A549 (cell line): Measurements from ENCODE around the gene SAMD13. TPM values are rescaled to one million over a fixed set of nuclear protein-coding genes. Genes with fewer than 3 reads are reported as not detected.

Source experiments
- ATAC-seq, 2 experiments: fragments of 200-7000 bp in 1 of 2; fragments of >200 bp in 1 of 2; cut with Nextera tagmentation in 1 of 2; cut with Tn5 transposase in 1 of 2; 3 replicates each; pipeline versions ENCODE4 v1.8.0 to v1.9.1; 2018 to 2020; ENCODE audit warnings: mild to moderate bottlenecking in 1 of 2, moderate library complexity in 1 of 2
- CTCF ChIA-PET: fragments of 300-600 bp; sonication (Branson Sonifier 250); formaldehyde crosslinking; extraction: SDS; loops from one replicate; lab custom pipeline; 2021; ENCODE audit warnings: antibody characterized with exemption, inconsistent platforms; lab: Yijun Ruan, JAX
- POLR2A ChIA-PET: fragments of 350-600 bp; formaldehyde crosslinking; extraction: SDS; loops from one replicate; lab custom pipeline; 2021; ENCODE audit warnings: antibody characterized with exemption, inconsistent platforms; lab: Yijun Ruan, JAX
- DNase-seq, 2 experiments: peaks; one replicate each; pipeline versions ENCODE4 v3.0.0 to v3.0.0-alpha.2; 2011 to 2016; ENCODE audit warnings: low read depth in 1 of 2, low spot score in 1 of 2
- FAIRE-seq: peaks from 2 replicates; lab custom pipeline; 2011; peaks lifted over from hg19 to GRCh38; lab: Jason Lieb, UNC
- H3K27ac ChIP-seq, 2 experiments: fragments of >200 bp; sonication (Bioruptor Twin); formaldehyde crosslinking; 3 replicates each; pipeline ENCODE4 v1.5.1; 2016 to 2017
- H3K4me1 ChIP-seq: fragments of >200 bp; sonication (Bioruptor Twin); formaldehyde crosslinking; 3 replicates; pipeline ENCODE4 v1.6.1; 2016
- H3K4me2 ChIP-seq: fragments of >200 bp; sonication (Bioruptor Twin); formaldehyde crosslinking; 3 replicates; pipeline ENCODE4 v1.6.1; 2016
- H3K4me3 ChIP-seq: fragments of >200 bp; sonication (Bioruptor Twin); formaldehyde crosslinking; 3 replicates; pipeline ENCODE4 v1.5.1; 2016
- H3K9me3 ChIP-seq: fragments of >200 bp; sonication (Bioruptor Twin); formaldehyde crosslinking; 3 replicates; pipeline ENCODE4 v1.6.1; 2016
- BHLHE40 ChIP-seq: IDR thresholded peaks from 2 replicates; pipeline ENCODE4 v1.6.1; 2012; ENCODE audit warnings: low read depth, low read length, inconsistent platforms
- CHD2 ChIP-seq: fragments of 150-350 bp; IDR thresholded peaks from 2 replicates; pipeline ENCODE4 v1.6.1; 2014; ENCODE audit warnings: low read length; ENCODE audit not compliant: partially characterized antibody
- E2F6 ChIP-seq: IDR thresholded peaks from 2 replicates; pipeline ENCODE4 v1.6.1; 2012; ENCODE audit warnings: low read depth, borderline replicate concordance
- EHMT2 ChIP-seq: fragments of 200-600 bp; sonication (generic); IDR thresholded peaks from 2 replicates; pipeline ENCODE4 v1.6.1; 2016; ENCODE audit warnings: antibody characterized with exemption, low read depth, mild to moderate bottlenecking, moderate library complexity
- EP300 ChIP-seq, 2 experiments: fragments of >200 bp; sonication (Bioruptor Twin); formaldehyde crosslinking; IDR thresholded peaks; 2 replicates in 1 of 2; 3 replicates in 1 of 2; pipeline ENCODE4 v1.6.1; 2016 to 2017
- FOSL2 ChIP-seq, 2 experiments: fragments of 450-650 bp in 1 of 2; fragments of >200 bp in 1 of 2; sonication (Bioruptor Twin) in 1 of 2; formaldehyde crosslinking; IDR thresholded peaks; 2 replicates each; pipeline versions ENCODE4 v1.5.0 to v1.6.1; 2016 to 2020; ENCODE audit warnings: mild to moderate bottlenecking in 1 of 2, moderate library complexity in 1 of 2
- HEYL ChIP-seq: fragments of 250-450 bp; sonication (Bioruptor Pico); IDR thresholded peaks from 2 replicates; pipeline ENCODE4 v1.8.0; 2021; ENCODE audit warnings: mild to moderate bottlenecking, moderate library complexity
- HMGXB4 ChIP-seq: fragments of 250-450 bp; sonication (Bioruptor Pico); IDR thresholded peaks from 2 replicates; pipeline ENCODE4 v1.5.0; 2021; ENCODE audit warnings: mild to moderate bottlenecking, moderate library complexity, borderline replicate concordance
- HOXA7 ChIP-seq: fragments of 250-450 bp; sonication (Bioruptor Pico); IDR thresholded peaks from 2 replicates; pipeline ENCODE4 v1.5.0; 2020; ENCODE audit warnings: mild to moderate bottlenecking, moderate library complexity
- HOXB13 ChIP-seq: fragments of 250-450 bp; sonication (Bioruptor Pico); IDR thresholded peaks from 2 replicates; pipeline ENCODE4 v1.5.0; 2020; ENCODE audit warnings: low read depth, mild to moderate bottlenecking, moderate library complexity
- HOXB5 ChIP-seq: fragments of 250-450 bp; sonication (Bioruptor Pico); IDR thresholded peaks from 2 replicates; pipeline ENCODE4 v1.5.0; 2020; ENCODE audit warnings: mild to moderate bottlenecking, moderate library complexity
- JUNB ChIP-seq: fragments of >200 bp; sonication (Bioruptor Twin); formaldehyde crosslinking; IDR thresholded peaks from 2 replicates; pipeline ENCODE4 v1.6.1; 2016
- KDM1A ChIP-seq: fragments of 200-600 bp; sonication (generic); IDR thresholded peaks from 2 replicates; pipeline ENCODE4 v1.6.1; 2016; ENCODE audit warnings: low read depth, mild to moderate bottlenecking
- KDM5A ChIP-seq: fragments of 200-600 bp; sonication (generic); IDR thresholded peaks from 2 replicates; pipeline ENCODE4 v1.6.1; 2016; ENCODE audit warnings: antibody characterized with exemption, mild to moderate bottlenecking
- MYC ChIP-seq: IDR thresholded peaks from 2 replicates; pipeline ENCODE4 v1.6.1; 2012; ENCODE audit warnings: mild to moderate bottlenecking, inconsistent platforms, low read length, improper control_type of control experiment, borderline replicate concordance
- NFE2L2 ChIP-seq: fragments of 150-350 bp; conservative IDR thresholded peaks from 2 replicates; pipeline ENCODE4 v1.6.1; 2014; ENCODE audit warnings: low read length
- NR3C1 ChIP-seq: fragments of >200 bp; sonication (Bioruptor Twin); formaldehyde crosslinking; IDR thresholded peaks from 3 replicates; pipeline ENCODE4 v1.6.1; 2017
- RARB ChIP-seq: fragments of 250-450 bp; sonication (Bioruptor Pico); IDR thresholded peaks from 2 replicates; pipeline ENCODE4 v1.8.0; 2021; ENCODE audit warnings: mild to moderate bottlenecking, moderate library complexity
- RFX5 ChIP-seq: fragments of 450-650 bp; IDR thresholded peaks from 2 replicates; pipeline ENCODE4 v1.7.1; 2014; ENCODE audit warnings: antibody characterized with exemption, mild to moderate bottlenecking, moderate library complexity
- ZNF302 ChIP-seq: fragments of 250-450 bp; sonication (Bioruptor Pico); IDR thresholded peaks from 2 replicates; pipeline ENCODE4 v1.9.0; 2021; ENCODE audit warnings: inconsistent platforms, mild to moderate bottlenecking, moderate library complexity
- WGBS: methylation state at CpG from one replicate; pipeline ENCODE4 v1.1.6; 2017; ENCODE audit errors: missing lambda C conversion rate; 5-methylcytosine and 5-hydroxymethylcytosine counted together
- polyA plus RNA-seq, 4 experiments: library from polyadenylated mRNA; depleted of rRNA in 3 of 4; stranded (reverse); fragments of >200 nt; fragmentation: RNase III in 1 of 4; extraction: RNeasy Plus Mini Kit Qiagen cat#74134 plus additional on column Dnase treatment in 1 of 4; gene quantifications; 2 replicates in 3 of 4; 3 replicates in 1 of 4; pipeline ENCODE4 v1.2.3, GENCODE V29; 2011 to 2017
- TF ChIP-seq, protein P1 (sequence below): fragments of >200 bp; sonication (Bioruptor Twin); formaldehyde crosslinking; IDR thresholded peaks from 3 replicates; pipeline ENCODE4 v1.5.1; 2016
- TF ChIP-seq, protein P2 (sequence below): IDR thresholded peaks from 2 replicates; pipeline ENCODE4 v1.6.1; 2012
- TF ChIP-seq, protein P3 (sequence below): IDR thresholded peaks from 2 replicates; pipeline ENCODE4 v1.6.1; 2012

The SAMD13 gene
- polyA plus RNA-seq, 2 of the 4 experiments (the other 2 are of a cell fraction): 0.59 to 2.4 TPM

- DNase-seq (no peak), FAIRE-seq (no peak), ATAC-seq (no peak)
- H3K4me3 ChIP-seq: peak overlapping the region; percentile 42
- peak overlapping the region; percentile 76 for H3K4me2 ChIP-seq
- 0% methylated on average over 6 of the region's 6 CpGs for WGBS
- ChIA-PET CTCF (interaction anchor here (1.2 to 1.4 kb wide), 3 partner anchors 37 to 634 kb away, joined by 4 to 5 read pairs (median 4); no protein-coding TSS in a partner anchor), POLR2A (interaction anchor here (1.5 kb wide), 1 partner anchor 54 kb away, joined by 9 read pairs; no protein-coding TSS in a partner anchor)
- no peaks in the 10 kb centered on the region for H3K9me3 ChIP-seq
- peaks cover 31% of the 10 kb centered on the region for H3K4me1 ChIP-seq
- TF ChIP-seq, protein P1, sequence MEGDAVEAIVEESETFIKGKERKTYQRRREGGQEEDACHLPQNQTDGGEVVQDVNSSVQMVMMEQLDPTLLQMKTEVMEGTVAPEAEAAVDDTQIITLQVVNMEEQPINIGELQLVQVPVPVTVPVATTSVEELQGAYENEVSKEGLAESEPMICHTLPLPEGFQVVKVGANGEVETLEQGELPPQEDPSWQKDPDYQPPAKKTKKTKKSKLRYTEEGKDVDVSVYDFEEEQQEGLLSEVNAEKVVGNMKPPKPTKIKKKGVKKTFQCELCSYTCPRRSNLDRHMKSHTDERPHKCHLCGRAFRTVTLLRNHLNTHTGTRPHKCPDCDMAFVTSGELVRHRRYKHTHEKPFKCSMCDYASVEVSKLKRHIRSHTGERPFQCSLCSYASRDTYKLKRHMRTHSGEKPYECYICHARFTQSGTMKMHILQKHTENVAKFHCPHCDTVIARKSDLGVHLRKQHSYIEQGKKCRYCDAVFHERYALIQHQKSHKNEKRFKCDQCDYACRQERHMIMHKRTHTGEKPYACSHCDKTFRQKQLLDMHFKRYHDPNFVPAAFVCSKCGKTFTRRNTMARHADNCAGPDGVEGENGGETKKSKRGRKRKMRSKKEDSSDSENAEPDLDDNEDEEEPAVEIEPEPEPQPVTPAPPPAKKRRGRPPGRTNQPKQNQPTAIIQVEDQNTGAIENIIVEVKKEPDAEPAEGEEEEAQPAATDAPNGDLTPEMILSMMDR: no peak
- TF ChIP-seq HOXA7 (CRISPR knock-in tag) (no peak), NFE2L2 (no peak), NR3C1 (no peak), E2F6 (no peak), KDM5A (no peak), HOXB13 (CRISPR knock-in tag) (no peak), ZNF302 (CRISPR knock-in tag) (no peak), KDM1A (no peak)
- TF ChIP-seq, protein P2, sequence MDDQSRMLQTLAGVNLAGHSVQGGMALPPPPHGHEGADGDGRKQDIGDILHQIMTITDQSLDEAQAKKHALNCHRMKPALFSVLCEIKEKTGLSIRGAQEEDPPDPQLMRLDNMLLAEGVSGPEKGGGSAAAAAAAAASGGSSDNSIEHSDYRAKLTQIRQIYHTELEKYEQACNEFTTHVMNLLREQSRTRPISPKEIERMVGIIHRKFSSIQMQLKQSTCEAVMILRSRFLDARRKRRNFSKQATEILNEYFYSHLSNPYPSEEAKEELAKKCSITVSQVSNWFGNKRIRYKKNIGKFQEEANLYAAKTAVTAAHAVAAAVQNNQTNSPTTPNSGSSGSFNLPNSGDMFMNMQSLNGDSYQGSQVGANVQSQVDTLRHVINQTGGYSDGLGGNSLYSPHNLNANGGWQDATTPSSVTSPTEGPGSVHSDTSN: no peak
- peak overlapping the region; percentile 67 to 78 for H3K27ac ChIP-seq
These were observed 377 bp downstream of the SAMD13 start for GRCh38 chr1:84301785-84302385.

- 19% methylated on average over 3 of the region's 3 CpGs for WGBS
- H3K27ac ChIP-seq: peak overlapping the region; percentile 67 to 78
- no peak for FAIRE-seq
- H3K4me2 ChIP-seq: peak overlapping the region; percentile 76
- ChIA-PET POLR2A (interaction anchor here (1.5 kb wide), 1 partner anchor 56 kb away, joined by 9 read pairs; no protein-coding TSS in a partner anchor), CTCF (interaction anchor here (1.6 kb wide), 1 partner anchor 46 kb away, joined by 4 read pairs; no protein-coding TSS in a partner anchor)
- DNase-seq: no peak
- TF ChIP-seq FOSL2 (IDR thresholded peaks at IDR 0.05) (no peak), FOSL2 (CRISPR knock-in tag; IDR thresholded peaks at IDR 0.05) (no peak), EHMT2 (no peak), RARB (CRISPR knock-in tag) (no peak), KDM5A (no peak), MYC (no peak), JUNB (no peak), HMGXB4 (CRISPR knock-in tag) (no peak)
- H3K4me1 ChIP-seq: peaks cover 27% of the 10 kb centered on the region
- H3K4me3 ChIP-seq: peak overlapping the region; percentile 42
- no peak for ATAC-seq
- no peaks in the 10 kb centered on the region for H3K9me3 ChIP-seq
These were observed 1.9 kb downstream of the SAMD13 start for GRCh38 chr1:84303314-84303830.

GRCh38 chr1:84307398-84307797 is 5.9 kb downstream of the SAMD13 start:
- H3K4me1 ChIP-seq: 0 out of 3 replicates have a peak, but pooled peaks cover 5% of the 10 kb centered on the region
- H3K9me3 ChIP-seq: no peaks in the 10 kb centered on the region
- H3K27ac ChIP-seq: no peak overlapping the region
- DNase-seq (no peak), FAIRE-seq (no peak), ATAC-seq (no peak)
- no peak overlapping the region for H3K4me3 ChIP-seq
- CTCF ChIA-PET: no interaction called here
- POLR2A ChIA-PET: no interaction called here
- H3K4me2 ChIP-seq: no peak overlapping the region
- 95% methylated on average over 2 of the region's 2 CpGs for WGBS
- TF ChIP-seq RFX5: no peak
- no peak for TF ChIP-seq NFE2L2
- TF ChIP-seq HOXB5 (CRISPR knock-in tag): no peak
- no peak for TF ChIP-seq KDM5A
- no peak for TF ChIP-seq BHLHE40
- TF ChIP-seq MYC: no peak
- TF ChIP-seq HEYL (CRISPR knock-in tag): no peak
- TF ChIP-seq, protein P3, sequence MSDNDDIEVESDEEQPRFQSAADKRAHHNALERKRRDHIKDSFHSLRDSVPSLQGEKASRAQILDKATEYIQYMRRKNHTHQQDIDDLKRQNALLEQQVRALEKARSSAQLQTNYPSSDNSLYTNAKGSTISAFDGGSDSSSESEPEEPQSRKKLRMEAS: no peak
- no peak for TF ChIP-seq EP300 (IDR thresholded peaks at IDR 0.05)
- TF ChIP-seq CHD2: no peak
